ENCODE data around the gene BCOR. TPM values are rescaled to one million over a fixed set of nuclear protein-coding genes. Genes with fewer than 3 reads are reported as not detected.
A peak's percentile ranks its signal among the peaks of the same experiment; 100 is the strongest.

The BCOR gene
- total and polyA plus RNA-seq, 2 of the 8 experiments (the other 6 are each of a cell fraction or from before 2014, with no cell fraction given): 25.0 to 50.8 TPM

GRCh38 chrX:40145001-40145922 lies 47.5 kb upstream of the BCOR start:
- Histone ChIP-seq H2BK20ac (ENCODE audit: low read length) (no peak overlapping the region), H2BK12ac (ENCODE audit: low read depth, low read length) (no peak overlapping the region), H3K56ac (replicated peaks; ENCODE audit: insufficient read length, low read depth, low read length) (no peak overlapping the region), H4K91ac (replicated peaks; ENCODE audit: insufficient read length, low read length) (peak overlapping the region; percentile 85), H3K4me1 (replicated peaks in 1 of 4; ENCODE audit: control insufficient read depth in 3 of 4, insufficient read depth in 4 of 4, low read length in 3 of 4) (peaks cover 8 to 42% (median 24%) of the 10 kb centered on the region in 4 experiments), H3K4me2 (ENCODE audit: insufficient read depth in 1 of 2, low read depth in 2 of 2, low read length in 2 of 2) (peak overlapping the region; percentile 64 to 81), H4K5ac (ENCODE audit: insufficient read length, low read depth, low read length) (no peak overlapping the region), H2BK120ac (replicated peaks; ENCODE audit: low read depth, low read length) (peak overlapping the region; percentile 43), H2AFZ (ENCODE audit: low read length) (no peak overlapping the region), H3K79me2 (ENCODE audit: control insufficient read depth in 1 of 2, insufficient read depth in 2 of 2, low read length in 2 of 2) (peaks cover 0 to 14% of the 10 kb centered on the region in 2 experiments; a peak in 1 of 4 replicates), H4K8ac (ENCODE audit: extremely low read depth, insufficient read depth, low read length) (no peak overlapping the region; the same call in none of the 2 replicates), H3K27ac (ENCODE audit: low read depth, low read length) (no peak overlapping the region), H2BK5ac (ENCODE audit: low read depth, low read length) (no peak overlapping the region), H3K9me3 (ENCODE audit: insufficient read depth in 2 of 2, low read depth in 1 of 2, low read length in 1 of 2) (no peaks in the 10 kb centered on the region), H3K4me3 (ENCODE audit: extremely low read depth in 1 of 4, insufficient read depth in 2 of 4, low read depth in 3 of 4, low read length in 4 of 4) (peak overlapping the region; percentile 49 to 70 (median 53)), H2AK5ac (ENCODE audit: low read depth, low read length) (no peak overlapping the region), H4K20me1 (replicated peaks in 1 of 2; ENCODE audit: control insufficient read depth in 1 of 2, insufficient read depth in 2 of 2, low read length in 2 of 2) (peaks cover 0 to 6% of the 10 kb centered on the region in 2 experiments), H3K18ac (ENCODE audit: extremely low read depth, low read length) (no peak overlapping the region; the same call in 1 of the 2 replicates), H3K27me3 (replicated peaks in 1 of 4; ENCODE audit: control insufficient read depth in 3 of 4, extremely low read depth in 1 of 4, insufficient read depth in 3 of 4, low read length in 3 of 4) (peaks cover 0 to 35% (median 27%) of the 10 kb centered on the region in 4 experiments; a peak in 5 of 7 replicates), H3K4ac (replicated peaks; ENCODE audit: insufficient read length, low read depth, low read length) (no peak overlapping the region), H3K23me2 (ENCODE audit: low read depth, low read length) (peaks cover 10% of the 10 kb centered on the region; the same call in 1 of the 2 replicates), H3K9ac (replicated peaks in 1 of 4; ENCODE audit: extremely low read depth in 1 of 4, low read depth in 3 of 4, low read length in 3 of 4) (peak overlapping the region in 2 of 4 experiments; percentile 4 to 32; a peak in 3 of 7 replicates), H3K23ac (ENCODE audit: insufficient read length) (no peak overlapping the region), H3K14ac (ENCODE audit: insufficient read length) (no peak overlapping the region), H3K36me3 (ENCODE audit: control insufficient read depth in 2 of 4, insufficient read depth in 4 of 4, low read length in 3 of 4) (no peaks in the 10 kb centered on the region), H2BK15ac (ENCODE audit: low read length) (no peak overlapping the region), H3K79me1 (ENCODE audit: low read depth, low read length) (no peaks in the 10 kb centered on the region)
- ChIA-PET CTCF (ENCODE audit: partially characterized antibody) (interaction anchor here (0.5 to 0.7 kb wide), 2 partner anchors 29 to 122 kb away, joined by 3 read pairs; no protein-coding TSS in a partner anchor), POLR2A (ENCODE audit: partially characterized antibody) (interaction anchor here (1.3 to 20.0 kb wide), 5 partner anchors 10 to 47 kb away, joined by 3 to 509 read pairs (median 19); partner anchors contain the start of gene BCOR)
- WGBS, 2 experiments (ENCODE audit: extremely low coverage in 1 of 2, insufficient coverage in 1 of 2, insufficient read length in 1 of 2, insufficient replicate concordance in 2 of 2, low coverage in 1 of 2, low lambda C conversion rate in 2 of 2, missing lambda C conversion rate in 1 of 2): 2% methylated on average over 6 of the region's 54 CpGs; no CpG with 5 or more reads in 1 of the 2 experiments
- no peak for FAIRE-seq
- peak in 1 of 2 experiments; percentile 60 for DNase-seq (ENCODE audit: low read depth in 1 of 2, low spot score in 2 of 2)
- TF ChIP-seq E2F6 (IDR thresholded peaks at IDR 0.05) (peak; percentile 93), CHD1 (IDR thresholded peaks at IDR 0.05; ENCODE audit: low read depth, low read length) (no peak), NANOG (IDR thresholded peaks at IDR 0.05; ENCODE audit: insufficient read depth, low read depth, low read length, poor library complexity, severe bottlenecking) (peak; percentile 31), TAF1 (IDR thresholded peaks at IDR 0.05; ENCODE audit: low read depth, low read length) (0 out of 2 replicates have a peak, but pooled peaks have one; percentile 9)

Data from H1 (cell line).